Islet precursor cell (in vitro differentiated cells): ENCODE results near the gene CHST11.
"Not testable (repeated sequence)": the region's sequence is repeated elsewhere in the genome, so short reads cannot be mapped to it uniquely, and the experiment has no call there.

Source experiments
- DNase-seq: peaks from one replicate; pipeline ENCODE4 v3.0.0-alpha.2; 2018

CHST11 gene

DNA sequence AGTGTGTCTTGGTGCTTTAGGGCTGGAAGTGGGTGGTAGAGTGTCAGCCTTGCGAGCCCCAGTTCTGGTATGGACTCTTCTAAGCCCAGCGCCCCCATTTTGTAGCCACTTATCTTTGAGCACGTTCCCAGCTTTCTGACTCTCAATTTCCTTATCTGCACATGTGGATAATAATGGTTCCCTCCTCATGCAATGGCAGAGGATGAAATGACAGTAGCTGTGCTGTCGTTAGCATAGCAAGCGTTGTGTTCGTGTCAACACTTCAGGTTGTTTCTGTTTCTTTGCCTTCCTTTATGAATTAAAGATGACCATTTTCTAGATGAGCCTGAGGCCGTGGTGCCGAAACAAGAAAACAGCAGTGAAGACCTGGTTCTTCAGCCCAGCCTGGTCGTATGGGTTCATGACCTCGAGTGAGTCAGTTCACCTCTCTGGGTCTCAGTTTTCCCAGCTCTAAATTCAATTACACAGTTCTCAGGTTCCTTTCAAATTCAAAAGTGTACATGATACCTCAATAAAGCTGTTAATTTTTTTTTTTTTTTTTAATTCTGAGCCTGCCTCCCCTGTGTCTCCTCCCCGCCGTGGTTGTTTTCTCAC is 268.3 kb downstream of the CHST11 start:
- no peak for DNase-seq

DNA sequence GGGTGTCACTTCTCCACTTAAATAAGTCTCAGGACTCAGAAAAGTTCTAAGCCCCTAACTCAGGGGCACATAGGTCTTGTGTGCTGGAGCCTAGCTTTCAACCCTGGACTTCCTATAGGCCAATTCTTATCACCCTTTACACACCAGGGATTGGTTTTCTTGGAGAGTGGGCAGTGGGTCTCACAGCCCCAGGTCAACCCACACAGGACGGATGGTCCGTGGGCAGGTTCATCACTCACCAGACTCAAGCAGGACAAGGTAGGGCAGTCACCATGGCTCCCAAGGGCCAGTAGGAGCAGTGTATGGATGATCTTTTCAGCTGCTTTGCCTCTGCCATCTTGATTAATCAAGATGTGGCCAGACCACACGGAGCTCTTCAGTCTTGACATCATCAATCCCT is 268.9 kb downstream of the CHST11 start:
- DNase-seq = no peak

DNA sequence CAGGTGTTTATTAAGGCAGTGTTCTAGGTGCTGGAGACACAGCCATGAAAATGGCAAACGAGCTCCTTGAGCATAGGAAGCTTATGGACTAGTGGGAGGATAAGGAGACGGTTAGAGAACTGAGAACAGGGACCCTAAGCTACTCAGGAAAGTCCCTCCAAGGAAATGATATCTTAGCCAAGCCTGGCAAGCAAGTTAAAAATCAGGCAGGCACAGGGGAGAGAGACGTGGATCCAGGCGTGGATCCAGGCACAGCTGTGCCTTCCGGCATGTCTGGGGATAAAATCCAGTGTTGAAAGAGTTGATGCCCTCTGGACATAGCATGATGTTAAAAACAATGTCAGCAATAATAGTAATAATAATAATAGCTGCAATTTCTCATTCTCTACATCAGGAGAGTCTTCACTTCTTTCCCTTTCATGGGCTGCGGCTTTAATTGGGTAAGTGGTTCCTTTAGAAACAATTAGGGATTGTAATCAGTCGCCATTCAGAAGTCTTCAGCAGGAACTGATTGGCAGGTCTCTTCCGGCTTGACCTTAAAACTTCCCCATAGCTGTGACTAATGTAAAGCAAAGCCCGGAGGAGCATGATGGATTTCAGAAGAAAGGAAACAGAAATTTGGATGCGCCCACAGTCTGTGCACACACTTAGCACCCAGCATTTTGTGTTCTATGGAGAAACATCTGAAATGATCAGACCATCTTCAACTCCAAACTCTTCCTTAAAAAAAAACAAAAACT is 271.1 kb downstream of the CHST11 start:
- DNase-seq = no peak

DNA sequence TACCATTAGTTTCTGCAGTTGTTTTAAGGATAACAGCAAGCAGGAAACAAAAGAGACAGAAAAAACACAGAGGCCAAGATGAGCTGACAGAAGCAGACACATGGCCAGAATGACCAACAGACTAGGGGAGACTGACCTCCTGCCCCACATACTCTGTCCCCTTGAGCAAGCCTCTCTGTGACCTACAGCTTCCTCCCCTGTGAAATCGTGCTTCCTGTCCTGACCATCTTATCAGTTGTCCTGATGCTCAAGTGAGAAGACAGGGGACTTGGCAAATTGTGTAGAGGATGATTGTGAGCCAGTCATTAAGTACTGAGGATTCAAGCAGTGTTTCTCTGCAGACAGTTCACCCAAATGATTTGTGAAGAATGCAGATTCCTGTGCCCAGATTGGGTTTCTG is 272.3 kb downstream of the CHST11 start:
- no peak for DNase-seq

DNA sequence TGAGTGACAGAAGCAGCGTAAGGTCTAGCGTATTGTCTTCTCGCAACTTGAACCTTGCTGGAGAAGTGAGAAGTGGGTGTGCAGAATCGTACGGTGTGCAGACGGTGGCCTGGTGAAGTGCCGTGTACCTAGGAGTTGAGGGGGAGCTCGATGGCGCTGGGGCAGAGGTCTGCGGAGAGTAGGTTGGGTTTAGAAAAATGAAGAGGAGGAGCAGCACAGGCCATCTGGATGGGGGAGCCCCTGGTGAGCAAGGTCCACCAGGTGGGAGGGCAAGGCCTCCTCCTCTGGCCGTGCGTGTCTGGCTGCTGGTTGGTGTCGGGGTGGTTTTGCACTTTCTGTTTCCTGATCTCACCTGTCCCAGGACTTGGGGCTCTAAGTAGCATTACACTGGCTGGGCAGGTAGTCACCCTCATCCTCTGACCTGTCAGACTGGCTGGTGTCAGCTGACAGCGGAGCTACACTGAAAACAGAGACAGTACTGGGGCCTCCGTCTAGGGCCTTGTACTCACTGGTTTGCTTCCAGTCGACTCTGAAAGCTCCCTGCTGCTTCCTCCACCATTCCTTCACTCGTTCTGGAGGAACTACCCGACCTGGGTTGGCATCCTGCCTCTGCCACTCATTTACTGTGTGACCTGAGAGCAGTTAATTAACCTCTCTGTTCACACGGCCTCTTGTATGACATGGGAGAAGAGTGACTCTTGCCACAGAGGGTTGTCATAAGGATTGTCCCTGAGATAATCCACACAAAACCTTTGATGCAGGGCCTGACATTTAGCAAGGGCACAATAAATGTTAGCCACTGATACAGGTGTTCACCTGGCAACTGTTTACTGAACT is 273.1 kb downstream of the CHST11 start:
- DNase-seq = no peak

DNA sequence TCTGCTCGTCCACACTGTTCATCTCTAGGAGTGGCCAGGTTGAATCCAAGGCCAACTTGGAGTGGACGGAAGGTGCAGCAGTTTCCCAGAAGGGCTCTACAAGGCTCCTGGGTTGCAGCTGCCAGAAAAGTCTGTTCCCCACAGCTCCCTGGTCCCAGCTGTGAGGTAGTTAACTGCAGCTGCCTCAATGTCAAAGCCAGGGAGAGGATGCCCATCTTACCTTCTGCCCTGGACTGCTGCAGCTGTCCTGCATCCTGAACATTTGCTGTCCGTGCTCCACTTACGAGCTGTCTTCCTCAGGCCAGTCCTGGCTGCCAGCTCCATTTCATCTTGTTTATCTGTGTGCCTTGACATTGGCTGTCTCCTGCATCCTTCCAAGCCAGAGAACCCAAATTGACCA is 274.0 kb downstream of the CHST11 start:
- DNase-seq = no peak

DNA sequence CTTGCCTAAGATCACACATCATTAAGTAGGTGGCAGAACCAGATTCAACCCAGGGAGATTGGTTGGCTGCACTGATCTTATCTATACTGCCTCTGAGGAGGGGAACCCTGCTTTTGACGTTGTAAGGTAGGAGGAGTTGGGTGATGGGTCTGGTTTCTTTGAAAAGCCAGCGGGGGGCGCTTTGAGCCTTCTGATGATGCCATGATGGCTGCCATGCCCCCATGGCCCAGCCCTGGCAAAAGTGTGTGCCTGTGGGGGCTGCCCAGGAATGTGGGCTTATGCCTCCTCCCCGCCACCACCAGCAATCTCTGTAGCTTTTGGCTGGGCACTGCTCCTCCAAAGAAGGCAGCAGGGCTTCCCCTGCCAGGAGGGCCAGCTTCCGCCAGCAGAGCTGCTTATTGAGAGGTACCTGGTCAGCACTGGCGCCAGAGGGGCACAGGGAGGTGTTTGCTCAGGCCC is 277.0 kb downstream of the CHST11 start:
- no peak for DNase-seq

DNA sequence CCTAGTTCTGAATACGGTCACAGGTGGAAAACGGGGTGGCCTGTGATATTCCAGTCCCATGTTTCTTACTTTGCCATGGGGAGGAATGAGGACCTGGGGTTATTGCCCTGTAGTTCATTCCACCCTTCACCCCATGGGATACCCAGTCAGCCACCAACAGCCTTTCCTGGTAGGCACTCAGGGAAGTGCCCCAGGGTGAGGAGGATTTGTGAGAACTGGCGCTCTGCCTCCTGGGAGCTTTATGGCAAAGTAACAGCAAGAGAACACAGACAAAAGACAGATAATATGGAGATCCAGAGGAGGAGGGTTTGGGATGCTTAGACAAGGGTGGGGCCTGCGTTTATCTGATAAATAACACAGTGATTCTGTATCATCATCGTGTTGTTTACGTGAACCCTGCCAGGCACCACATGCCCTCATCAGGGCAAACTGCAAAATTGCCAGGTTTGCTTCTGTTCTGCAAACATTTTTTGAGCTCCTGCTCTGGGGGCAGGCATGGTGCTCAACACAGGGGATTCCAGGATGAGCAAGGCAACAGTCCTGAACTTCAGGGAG is 277.9 kb downstream of the CHST11 start:
- no peak for DNase-seq

DNA sequence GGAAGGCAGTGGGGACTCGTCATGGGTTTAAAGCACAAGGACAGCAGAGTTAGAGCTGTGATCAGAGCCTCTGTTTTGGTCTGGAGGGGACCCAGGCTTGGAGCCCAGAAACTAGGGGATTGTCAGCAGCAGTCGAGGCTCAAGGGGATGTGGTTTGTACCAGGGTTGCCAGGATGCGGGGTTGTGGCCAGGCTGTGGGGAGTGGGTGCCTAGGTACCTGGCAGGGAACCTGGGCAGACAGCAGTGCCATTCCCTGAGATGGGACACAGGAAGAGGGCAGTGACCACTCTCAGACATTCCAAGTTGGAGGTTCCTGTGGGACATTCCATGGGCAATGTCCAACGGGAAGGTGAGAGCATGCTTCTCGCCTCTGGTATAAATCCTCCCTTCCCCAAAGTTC is 279.1 kb downstream of the CHST11 start:
- no peak for DNase-seq

DNA sequence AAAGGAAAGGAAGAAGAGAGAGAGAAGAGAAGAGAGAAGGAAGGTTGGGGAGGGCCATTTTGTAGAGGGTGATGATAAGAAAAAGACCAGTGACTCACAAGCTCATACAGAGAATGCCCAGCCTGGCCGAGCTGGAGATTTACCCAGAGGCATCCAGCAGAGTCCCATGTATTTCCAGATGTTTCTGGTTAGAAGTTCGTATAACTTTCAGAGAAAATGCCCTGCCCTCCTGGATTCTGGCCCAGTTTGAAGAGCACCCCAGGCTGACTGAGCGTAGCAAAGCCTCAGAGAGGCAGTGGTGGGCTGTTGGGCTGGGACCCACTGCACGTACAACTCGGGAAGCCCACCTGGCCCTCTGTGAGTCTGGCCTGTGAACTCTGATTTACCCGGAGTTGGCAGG is 279.6 kb downstream of the CHST11 start:
- no peak for DNase-seq

DNA sequence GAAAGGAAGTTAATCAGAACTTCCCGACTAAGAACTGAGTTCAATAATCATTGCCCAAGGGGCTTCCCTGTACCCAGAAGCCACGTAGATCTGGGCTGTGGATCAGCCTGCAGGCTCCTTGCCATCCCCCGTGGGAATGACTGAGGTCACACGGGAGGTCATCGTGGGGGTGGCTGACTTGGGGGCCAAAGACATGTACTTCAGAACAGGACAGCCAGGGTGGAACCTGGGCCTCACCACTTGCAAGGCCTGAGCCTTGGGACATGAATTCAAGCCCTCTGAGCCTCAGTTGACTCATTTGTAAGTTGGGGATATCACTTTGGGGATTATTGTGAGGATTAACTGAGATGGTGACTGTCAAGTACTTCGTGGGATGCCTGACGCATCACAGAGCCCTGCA is 280.4 kb downstream of the CHST11 start:
- no peak for DNase-seq

DNA sequence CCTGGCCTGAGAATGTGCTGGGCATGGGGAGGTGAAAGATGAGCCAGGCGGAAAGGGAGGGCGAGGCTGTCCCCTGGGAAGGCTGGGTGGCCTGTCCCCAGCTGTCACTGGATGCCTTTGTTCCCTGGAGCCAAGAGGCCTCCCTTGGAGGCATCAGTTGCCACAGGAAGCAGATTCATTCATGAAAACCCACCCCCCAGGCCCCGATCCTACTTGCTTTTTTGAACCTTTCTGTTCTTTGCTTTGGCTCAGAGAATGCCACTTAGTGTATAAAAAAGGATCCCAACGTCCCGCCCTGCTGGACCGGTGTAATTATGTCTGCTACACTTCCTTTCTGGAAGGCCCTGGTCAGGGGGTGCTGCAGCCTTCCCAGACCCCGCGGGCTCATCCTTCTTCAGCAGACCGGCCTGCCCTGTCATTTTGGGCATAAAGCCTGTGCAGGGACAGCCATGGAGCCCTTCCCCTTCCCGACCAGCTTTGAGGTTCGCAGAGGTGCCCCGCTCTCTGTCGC is 281.1 kb downstream of the CHST11 start:
- peak; percentile 82 for DNase-seq

DNA sequence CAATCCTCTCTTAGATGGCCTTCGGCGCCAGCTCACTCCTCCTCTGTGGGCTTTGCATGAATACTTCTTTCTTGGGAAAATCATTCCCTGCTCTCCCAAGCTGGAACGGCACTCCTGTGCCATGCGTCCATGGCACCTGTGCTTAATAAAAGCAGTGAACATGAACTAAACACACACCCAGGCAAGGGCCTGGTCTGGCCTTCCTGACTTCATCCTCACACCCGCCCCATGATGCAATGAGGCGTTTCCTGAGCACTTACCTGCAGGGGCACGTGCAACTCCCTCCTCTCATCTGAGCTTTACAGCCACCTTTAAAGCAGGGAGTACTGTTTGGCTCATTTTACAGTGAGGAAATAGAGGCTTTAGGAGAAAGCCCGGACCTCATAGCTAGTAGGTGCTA is 281.6 kb downstream of the CHST11 start:
- no peak for DNase-seq

DNA sequence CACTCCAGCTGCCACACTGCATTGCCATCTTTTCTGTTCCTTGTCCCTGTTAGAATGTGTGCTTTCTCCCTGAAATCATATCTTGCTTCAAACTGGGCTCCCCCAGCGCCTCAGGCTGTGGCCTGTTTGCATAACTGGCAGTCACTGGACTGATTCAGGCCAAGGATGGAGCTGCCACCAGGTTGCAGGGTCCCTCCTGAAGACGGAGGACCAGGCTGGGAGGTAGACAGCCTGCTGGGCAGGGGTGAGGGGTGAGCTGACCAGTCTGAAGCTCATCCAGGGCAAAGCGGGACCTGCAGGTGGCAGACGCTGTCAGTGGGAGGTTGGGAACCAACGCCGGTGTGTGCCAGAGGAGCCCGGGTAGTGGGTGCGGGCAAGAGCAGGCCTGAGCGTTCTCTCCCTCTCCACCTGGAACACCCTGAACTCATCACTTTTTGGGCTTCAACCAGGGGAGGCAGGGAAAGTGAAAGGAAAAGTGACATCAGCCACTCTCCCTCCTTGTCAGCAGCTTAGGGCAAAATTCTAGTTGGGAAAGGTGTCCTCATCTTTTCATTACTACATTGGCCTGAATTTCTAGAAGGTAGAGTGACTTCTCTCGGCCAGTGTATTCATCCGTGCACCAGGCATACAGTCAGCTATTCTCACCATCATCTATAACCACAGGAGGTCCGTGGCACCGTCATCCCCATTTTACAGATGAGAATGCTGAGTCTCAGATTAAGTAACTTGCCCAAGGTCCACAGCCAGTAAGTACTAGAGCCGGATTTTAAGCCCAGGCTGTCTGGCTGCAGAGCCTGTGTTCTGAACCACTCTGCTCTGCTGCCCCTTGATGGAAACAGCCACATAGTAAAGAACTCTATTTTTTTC is 282.3 kb downstream of the CHST11 start:
- no peak for DNase-seq

DNA sequence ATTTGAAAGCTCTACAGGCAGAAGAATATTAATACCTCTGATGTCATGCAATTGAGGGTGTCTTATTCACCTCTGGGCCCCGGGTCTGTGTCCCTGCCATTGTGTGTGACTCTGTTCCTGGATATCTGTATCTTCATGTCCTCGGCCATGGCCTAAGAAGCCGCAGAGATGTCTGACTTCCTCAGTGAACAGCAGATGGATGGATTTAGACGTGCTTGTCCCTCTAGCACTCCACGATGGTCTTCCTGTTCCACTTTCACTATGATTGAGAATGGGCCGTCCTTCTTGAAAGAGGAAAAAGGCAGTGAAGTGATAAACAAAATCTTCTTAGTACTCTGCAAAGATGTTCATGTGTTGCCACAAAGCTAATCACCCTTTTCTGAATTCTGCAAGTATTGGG is 283.9 kb downstream of the CHST11 start:
- no peak for DNase-seq

DNA sequence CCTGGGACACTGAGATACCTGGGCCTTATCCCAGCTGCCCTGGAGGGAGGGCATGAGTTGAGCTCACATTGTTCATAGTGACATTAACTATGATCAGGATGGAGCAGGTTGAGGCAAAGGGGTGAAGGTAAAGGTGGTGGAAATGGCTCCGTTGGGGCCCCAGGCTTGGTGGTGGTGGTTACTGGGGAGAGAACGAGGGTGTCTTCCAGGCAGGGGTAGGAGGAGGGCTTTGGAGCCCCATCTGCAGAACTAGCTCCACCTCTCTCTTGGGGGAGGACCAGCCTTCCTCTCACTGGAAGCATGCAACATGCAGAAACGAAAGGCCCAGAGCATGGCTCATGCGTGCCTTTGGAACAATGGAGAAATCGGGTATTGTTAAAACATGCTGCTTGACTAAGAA is 284.3 kb downstream of the CHST11 start:
- DNase-seq = no peak

DNA sequence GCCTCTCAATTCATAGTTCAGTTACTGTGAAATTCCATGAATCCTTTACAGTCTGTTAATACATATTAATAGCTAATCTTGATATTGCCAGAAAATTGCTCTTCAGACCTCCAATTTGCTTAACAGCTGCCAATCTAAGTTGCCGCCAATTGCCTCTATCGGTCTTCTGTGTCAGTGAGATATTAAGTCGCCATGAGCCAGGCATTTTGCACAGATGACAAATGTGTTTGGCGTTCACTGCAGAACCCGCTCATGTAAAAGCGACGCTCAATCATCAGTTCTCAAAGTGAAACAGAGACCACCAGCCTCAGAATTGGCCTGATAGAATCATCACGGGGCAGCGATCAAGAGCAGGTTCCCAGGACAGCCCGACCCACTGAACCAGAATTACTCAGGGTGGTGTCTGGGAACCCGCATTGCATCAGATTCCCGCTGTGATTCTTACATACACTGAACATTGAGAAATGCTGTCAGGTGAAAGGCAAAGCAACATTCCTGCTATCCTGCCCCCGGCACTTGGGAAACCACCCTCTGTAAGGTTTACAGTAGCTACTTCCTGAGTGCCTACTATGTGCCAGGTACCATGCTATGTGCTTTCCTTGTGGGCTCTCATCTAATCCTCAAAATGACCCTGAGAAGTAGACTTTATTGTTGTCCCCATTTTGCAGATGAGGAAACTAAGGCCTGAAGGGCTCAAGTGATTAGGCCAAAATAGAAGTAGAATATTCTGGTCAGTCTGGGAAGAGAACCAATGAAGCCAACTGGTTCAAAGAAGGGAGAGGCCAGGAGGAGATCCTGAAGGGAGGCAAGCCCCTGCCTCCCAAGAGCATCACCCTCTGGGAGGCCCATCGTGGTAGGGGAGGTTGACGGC is 285.0 kb downstream of the CHST11 start:
- DNase-seq = no peak

DNA sequence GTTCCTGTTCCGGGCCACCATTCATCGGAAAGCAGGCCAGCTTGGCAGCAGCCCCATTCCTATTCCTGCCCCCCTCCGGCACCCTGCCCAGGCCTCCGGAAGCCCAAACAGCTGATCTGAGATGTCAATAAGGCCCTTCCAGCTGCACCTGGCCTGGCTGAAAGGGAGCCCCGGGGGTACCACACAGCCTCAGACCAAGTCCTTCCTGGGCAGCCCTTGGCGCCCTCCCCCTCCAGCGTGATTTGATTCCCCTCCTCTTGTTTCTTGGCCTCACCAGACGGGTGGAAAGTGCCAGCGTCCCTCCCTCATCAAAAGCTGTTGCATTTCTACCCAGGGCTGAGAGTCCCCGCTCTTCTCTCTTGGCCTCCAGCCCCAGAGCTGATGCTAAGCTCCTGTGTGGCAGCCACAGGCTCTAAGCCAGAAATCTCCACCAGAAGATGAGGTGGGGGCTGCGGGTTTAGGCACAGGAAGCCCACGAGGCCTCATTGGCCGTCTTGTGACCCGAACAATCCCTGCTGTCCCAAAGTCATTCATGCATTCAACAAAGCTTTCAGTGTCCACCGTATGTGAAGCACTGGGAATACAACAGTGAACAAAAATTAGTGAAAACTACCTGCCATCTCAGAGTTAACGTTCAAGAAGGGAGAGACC is 285.9 kb downstream of the CHST11 start:
- no peak for DNase-seq

DNA sequence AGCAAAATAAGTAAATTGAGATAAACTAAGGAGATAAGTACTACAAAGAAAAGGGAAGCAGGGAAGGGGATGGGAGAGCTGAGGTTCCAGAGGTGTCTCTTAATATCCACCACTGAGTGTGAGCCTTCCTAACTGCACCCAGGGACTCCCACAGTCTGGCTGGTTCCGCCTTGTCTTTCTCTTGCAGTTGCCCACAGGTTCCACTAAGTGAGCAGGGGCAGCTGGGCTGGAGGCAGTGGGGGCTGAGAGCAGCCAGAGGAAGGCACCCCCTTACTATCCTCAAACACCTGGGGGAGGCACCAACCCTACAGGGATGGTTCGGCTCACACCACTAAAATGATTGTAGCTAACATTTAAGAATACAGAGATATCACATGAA is 286.4 kb downstream of the CHST11 start:
- no peak for DNase-seq

DNA sequence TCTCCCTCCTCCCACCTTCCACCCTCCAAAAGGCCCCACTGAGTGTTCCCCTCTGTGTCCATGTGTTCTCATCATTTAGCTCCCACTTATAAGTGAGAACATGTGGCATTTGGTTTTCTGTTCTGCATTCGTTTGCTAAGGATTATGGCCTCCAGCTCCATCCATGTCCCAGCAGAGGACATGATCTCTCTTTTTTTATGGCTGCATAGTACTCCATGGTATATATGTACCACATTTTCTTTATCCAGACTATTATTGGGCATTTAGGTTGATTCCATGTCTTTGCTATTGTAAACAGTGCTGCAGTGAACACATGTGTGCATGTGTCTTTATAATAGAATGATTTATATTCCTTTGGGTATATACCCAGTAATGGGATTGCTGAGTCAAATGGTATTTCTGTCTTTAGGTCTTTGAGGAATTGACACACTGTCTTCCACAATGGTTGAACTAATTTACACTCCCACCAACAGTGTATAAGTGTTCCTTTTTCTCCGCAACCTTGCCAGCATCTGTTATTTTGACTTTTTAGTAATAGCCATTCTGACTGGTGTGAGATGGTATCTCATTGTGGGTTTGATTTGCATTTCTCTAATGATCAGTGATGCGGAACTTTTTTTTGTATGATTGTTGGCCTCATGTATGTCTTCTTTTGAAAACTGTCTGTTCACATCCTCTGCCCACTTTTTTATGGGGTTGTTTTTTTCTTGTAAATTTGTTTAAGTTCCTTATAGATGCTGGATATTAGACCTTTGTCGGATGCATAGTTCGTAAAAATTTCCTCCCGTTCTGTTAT is 287.2 kb downstream of the CHST11 start:
- DNase-seq = not testable (repeated sequence)
